Sigmoid colon (tissue), 4 donors: ENCODE results near the gene RSPO3.

ENCODE experiments used
- EP300 ChIP-seq, 4 donors: sonication (generic); formaldehyde crosslinking; IDR thresholded peaks; one replicate each; pipeline ENCODE4 v1.6.1; 2017; ENCODE audit warnings: antibody characterized with exemption in 4 of 4
- POLR2A ChIP-seq, 2 donors: fragments of 450-650 bp; IDR thresholded peaks; one replicate each; pipeline ENCODE4 v1.6.1; 2016; ENCODE audit warnings: antibody characterized with exemption in 2 of 2, mild to moderate bottlenecking in 2 of 2, moderate library complexity in 2 of 2
- POLR2AphosphoS5 ChIP-seq, 4 donors: sonication (generic); formaldehyde crosslinking; IDR thresholded peaks; one replicate each; pipeline ENCODE4 v1.6.1; 2017; ENCODE audit warnings: antibody characterized with exemption in 4 of 4
- TF ChIP-seq, protein P1 (sequence below), 4 experiments: fragments of 450-650 bp in 3 of 4; fragments of 200-600 bp in 1 of 4; IDR thresholded peaks; one replicate each; pipeline ENCODE4 v1.5.1; 2016 to 2019; ENCODE audit warnings: antibody characterized with exemption in 4 of 4, mild to moderate bottlenecking in 3 of 4, moderate library complexity in 2 of 4

DNA sequence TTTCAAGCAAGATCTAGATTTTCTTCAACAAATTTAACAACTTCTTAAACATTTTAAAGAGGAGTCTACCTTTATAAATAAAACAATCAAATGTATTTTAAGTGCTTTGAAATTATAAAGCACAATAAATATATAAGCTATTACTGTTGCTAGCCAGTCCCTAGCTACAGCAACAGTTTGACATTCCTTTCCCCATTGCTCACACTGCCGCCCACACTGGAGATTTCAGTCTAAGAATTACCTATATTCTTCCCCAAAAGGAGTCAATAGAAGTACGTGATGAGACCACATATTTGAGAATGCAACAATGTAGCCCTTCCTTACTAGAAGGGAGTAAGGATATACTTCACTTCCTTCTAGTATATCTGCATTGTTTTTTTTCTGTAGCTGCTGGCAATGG lies 82.8 kb downstream of the RSPO3 start:
- TF ChIP-seq, protein P1, sequence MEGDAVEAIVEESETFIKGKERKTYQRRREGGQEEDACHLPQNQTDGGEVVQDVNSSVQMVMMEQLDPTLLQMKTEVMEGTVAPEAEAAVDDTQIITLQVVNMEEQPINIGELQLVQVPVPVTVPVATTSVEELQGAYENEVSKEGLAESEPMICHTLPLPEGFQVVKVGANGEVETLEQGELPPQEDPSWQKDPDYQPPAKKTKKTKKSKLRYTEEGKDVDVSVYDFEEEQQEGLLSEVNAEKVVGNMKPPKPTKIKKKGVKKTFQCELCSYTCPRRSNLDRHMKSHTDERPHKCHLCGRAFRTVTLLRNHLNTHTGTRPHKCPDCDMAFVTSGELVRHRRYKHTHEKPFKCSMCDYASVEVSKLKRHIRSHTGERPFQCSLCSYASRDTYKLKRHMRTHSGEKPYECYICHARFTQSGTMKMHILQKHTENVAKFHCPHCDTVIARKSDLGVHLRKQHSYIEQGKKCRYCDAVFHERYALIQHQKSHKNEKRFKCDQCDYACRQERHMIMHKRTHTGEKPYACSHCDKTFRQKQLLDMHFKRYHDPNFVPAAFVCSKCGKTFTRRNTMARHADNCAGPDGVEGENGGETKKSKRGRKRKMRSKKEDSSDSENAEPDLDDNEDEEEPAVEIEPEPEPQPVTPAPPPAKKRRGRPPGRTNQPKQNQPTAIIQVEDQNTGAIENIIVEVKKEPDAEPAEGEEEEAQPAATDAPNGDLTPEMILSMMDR (IDR thresholded peaks at IDR 0.05), result no peak
- TF ChIP-seq EP300 (IDR thresholded peaks at IDR 0.05) (no peak), POLR2A (IDR thresholded peaks at IDR 0.05) (no peak), POLR2AphosphoS5 (IDR thresholded peaks at IDR 0.05) (no peak)
